IPS-18c (cell line): ENCODE results near the gene UNC79.

Source experiments
- H3K4me3 ChIP-seq: 2 replicates; pipeline ENCODE4 v1.7.0; 2013; ENCODE audit warnings: low read depth, mild to moderate bottlenecking, low read length, moderate library complexity; ENCODE audit not compliant: insufficient read depth
- H3K9me3 ChIP-seq: one replicate; pipeline ENCODE4 v1.6.1; 2013; ENCODE audit warnings: mild to moderate bottlenecking, low read length, moderate library complexity; ENCODE audit not compliant: control insufficient read depth, insufficient read depth

Gene UNC79

GRCh38 chr14:93742761-93743160, 312.0 kb downstream of the UNC79 start:
- Histone ChIP-seq H3K4me3 (no peak overlapping the region), H3K9me3 (no peaks in the 10 kb centered on the region)

GRCh38 chr14:93743270-93744060, 312.7 kb downstream of the UNC79 start:
- H3K9me3 ChIP-seq, result no peaks in the 10 kb centered on the region
- H3K4me3 ChIP-seq, result no peak overlapping the region

- H3K9me3 ChIP-seq, result no peaks in the 10 kb centered on the region
These were observed 313.4 kb downstream of the UNC79 start for GRCh38 chr14:93744176-93744575.

GRCh38 chr14:93744876-93745275, 314.1 kb downstream of the UNC79 start:
- H3K4me3 ChIP-seq, result no peak overlapping the region
- H3K9me3 ChIP-seq, result no peaks in the 10 kb centered on the region

More at GRCh38 chr14:93744176-93744575, 313.4 kb downstream of the UNC79 start:
- no peak overlapping the region for H3K4me3 ChIP-seq

- Histone ChIP-seq H3K4me3 (no peak overlapping the region), H3K9me3 (no peaks in the 10 kb centered on the region)
These were observed 315.0 kb downstream of the UNC79 start for GRCh38 chr14:93745603-93746273.

- Histone ChIP-seq H3K9me3 (no peaks in the 10 kb centered on the region), H3K4me3 (no peak overlapping the region)
These were observed 316.4 kb downstream of the UNC79 start for GRCh38 chr14:93747102-93747501.

GRCh38 chr14:93747560-93747959, 316.8 kb downstream of the UNC79 start:
- H3K4me3 ChIP-seq, result no peak overlapping the region
- H3K9me3 ChIP-seq, result no peaks in the 10 kb centered on the region

GRCh38 chr14:93748208-93749075, 317.7 kb downstream of the UNC79 start:
- Histone ChIP-seq H3K9me3 (no peaks in the 10 kb centered on the region), H3K4me3 (no peak overlapping the region)

- no peak overlapping the region for H3K4me3 ChIP-seq
- no peaks in the 10 kb centered on the region for H3K9me3 ChIP-seq
These were observed 318.3 kb downstream of the UNC79 start for GRCh38 chr14:93749076-93749420.

GRCh38 chr14:93751946-93752655, 321.4 kb downstream of the UNC79 start:
- H3K4me3 ChIP-seq, result no peak overlapping the region

GRCh38 chr14:93752980-93753561, 322.3 kb downstream of the UNC79 start:
- H3K9me3 ChIP-seq, result no peaks in the 10 kb centered on the region
- H3K4me3 ChIP-seq, result no peak overlapping the region

More at GRCh38 chr14:93751946-93752655, 321.4 kb downstream of the UNC79 start:
- H3K9me3 ChIP-seq, result no peaks in the 10 kb centered on the region

GRCh38 chr14:93753647-93754046, 322.9 kb downstream of the UNC79 start:
- H3K9me3 ChIP-seq, result no peaks in the 10 kb centered on the region
- H3K4me3 ChIP-seq, result no peak overlapping the region

GRCh38 chr14:93757206-93757605, 326.5 kb downstream of the UNC79 start:
- H3K9me3 ChIP-seq, result no peaks in the 10 kb centered on the region
- H3K4me3 ChIP-seq, result no peak overlapping the region
